ENCODE data around the gene RBBP9.
A peak's percentile ranks its signal among the peaks of the same experiment; 100 is the strongest.
"Not testable (repeated sequence)": the region's sequence is repeated elsewhere in the genome, so short reads cannot be mapped to it uniquely, and the experiment has no call there.

Gene RBBP9

DNA sequence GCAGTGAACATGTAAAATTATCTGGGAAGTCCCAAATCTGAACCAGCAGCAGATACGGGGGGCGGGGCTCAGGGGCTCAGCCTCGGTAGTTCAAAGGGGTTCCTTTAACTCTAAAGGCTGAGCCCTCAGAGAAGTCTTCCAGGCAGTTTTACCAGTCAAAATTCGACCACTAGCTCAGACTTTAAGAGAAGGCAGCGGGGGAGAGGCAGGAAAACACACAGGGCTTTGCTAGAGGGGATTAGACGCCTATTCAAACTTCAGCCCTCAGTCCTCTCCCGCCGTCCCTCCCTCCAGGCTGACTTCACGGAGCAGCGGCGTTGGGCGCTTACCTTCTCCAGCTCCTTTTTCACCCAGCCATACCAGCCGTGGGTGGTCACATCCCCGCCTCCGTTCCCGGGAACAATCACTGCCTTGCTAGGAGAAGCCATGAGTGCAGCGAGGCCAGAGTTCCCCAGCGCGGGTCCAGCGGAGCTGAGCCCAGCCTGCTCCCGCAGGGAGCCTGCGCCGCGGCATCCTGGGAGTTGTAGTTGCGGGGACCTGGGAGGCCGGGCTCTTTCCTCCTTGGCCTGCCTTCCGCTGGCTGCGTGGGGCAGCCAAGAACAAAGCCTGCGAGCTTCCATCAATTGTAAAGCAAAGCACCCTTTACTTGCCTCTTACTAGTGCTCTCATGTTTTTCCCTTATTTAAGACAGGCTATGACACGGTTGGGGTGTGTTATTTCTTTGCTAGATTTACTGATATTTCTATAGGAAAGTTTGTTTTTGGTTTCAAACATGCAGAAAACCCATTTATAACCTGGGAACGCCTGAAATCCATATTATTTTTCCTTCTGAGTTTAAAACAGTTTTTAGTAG lies at the start of gene RBBP9:
Gene RBBP9 (minus strand): TSS at position 486 of the 853 bp plus-strand sequence. CDS start 58 bp downstream, at position 428.
- no peaks in the 10 kb centered on the region for H3K27me3 Mint-ChIP-seq

GRCh38 chr20:18545566-18545965 lies 48.5 kb upstream of the RBBP9 start:
- H3K9me3 Mint-ChIP-seq (ENCODE audit: low read depth): no peaks in the 10 kb centered on the region
- H3K4me1 Mint-ChIP-seq (ENCODE audit: low read depth): no peaks in the 10 kb centered on the region
- H3K4me3 Mint-ChIP-seq: no peak overlapping the region
- no peak overlapping the region for H3K27ac Mint-ChIP-seq
- H3K36me3 Mint-ChIP-seq: peaks cover 11% of the 10 kb centered on the region
- no peaks in the 10 kb centered on the region for H3K27me3 Mint-ChIP-seq

More for the DNA sequence above, at the start of gene RBBP9:
- H3K4me3 Mint-ChIP-seq: peak within 1 kb of the TSS; percentile 97
- H3K36me3 Mint-ChIP-seq: peaks cover 12% of the 10 kb centered on the region
- no peaks in the 10 kb centered on the region for H3K9me3 Mint-ChIP-seq (ENCODE audit: low read depth)
- peak within 1 kb of the TSS; percentile 85 for H3K27ac Mint-ChIP-seq
- peaks cover 18% of the 10 kb centered on the region for H3K4me1 Mint-ChIP-seq (ENCODE audit: low read depth)

DNA sequence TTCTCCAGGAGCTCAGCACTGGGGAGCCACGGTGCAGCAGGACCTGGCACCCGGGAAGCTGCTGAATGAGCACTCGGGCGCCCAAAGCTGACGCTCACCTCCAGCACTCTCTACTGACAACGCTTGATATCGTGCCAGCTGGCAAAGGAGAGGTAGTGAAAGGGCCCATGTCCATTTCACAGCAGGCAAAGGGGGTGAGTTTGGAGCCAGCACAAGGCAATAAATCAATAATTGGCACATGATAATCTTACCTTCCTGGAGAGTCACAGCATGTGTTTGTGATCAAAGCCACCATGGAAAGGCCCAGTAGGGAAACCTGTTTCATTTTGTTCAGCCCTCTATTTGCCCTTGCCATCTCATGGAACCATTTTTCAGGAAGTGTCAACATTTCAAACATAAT lies 46.9 kb upstream of the RBBP9 start:
- H3K36me3 Mint-ChIP-seq: peaks cover 15% of the 10 kb centered on the region
- H3K4me3 Mint-ChIP-seq: no peak overlapping the region
- no peaks in the 10 kb centered on the region for H3K4me1 Mint-ChIP-seq (ENCODE audit: low read depth)
- no peaks in the 10 kb centered on the region for H3K9me3 Mint-ChIP-seq (ENCODE audit: low read depth)
- H3K27ac Mint-ChIP-seq: no peak overlapping the region
- H3K27me3 Mint-ChIP-seq: no peaks in the 10 kb centered on the region

DNA sequence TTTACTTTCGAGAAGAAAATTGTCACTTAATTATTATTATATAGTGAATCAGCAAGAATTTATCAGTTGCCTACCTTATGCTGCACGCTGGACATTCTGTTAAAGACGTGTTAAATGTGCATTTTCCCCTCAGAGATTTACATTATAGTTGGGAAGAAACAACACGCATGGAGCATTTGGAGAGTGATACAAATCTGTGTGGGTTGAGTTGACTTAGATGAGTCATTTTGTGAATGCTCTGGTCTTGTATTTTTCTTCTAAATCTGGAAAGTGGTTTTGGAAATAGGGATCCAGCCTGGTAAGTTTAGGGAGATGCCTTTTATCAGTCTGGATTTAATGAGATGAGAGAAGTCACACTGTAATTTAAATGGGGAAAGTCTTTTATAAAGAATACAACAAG lies 46.2 kb upstream of the RBBP9 start:
- Mint-ChIP-seq H3K36me3 (peaks cover 12% of the 10 kb centered on the region), H3K4me1 (ENCODE audit: low read depth) (no peaks in the 10 kb centered on the region), H3K27ac (no peak overlapping the region), H3K4me3 (no peak overlapping the region), H3K9me3 (ENCODE audit: low read depth) (no peaks in the 10 kb centered on the region), H3K27me3 (no peaks in the 10 kb centered on the region)

DNA sequence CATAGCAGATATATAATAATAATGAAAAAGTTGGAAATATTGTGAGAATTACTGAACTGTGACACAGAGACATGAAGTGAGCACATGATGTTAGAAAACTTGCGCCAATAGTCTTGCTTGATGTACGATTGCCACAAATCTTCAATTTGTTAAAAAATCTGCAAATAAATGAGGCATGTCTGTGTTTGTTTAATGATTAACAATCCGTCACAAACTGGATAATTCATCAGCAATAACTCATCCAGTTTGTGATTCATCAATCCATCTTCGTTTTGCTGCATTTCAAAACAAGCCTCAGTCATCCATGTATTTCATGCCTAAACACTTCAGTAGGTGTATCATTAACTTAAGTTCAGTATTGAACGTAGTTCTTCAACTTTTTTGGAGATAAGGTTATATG lies 44.7 kb upstream of the RBBP9 start:
- Mint-ChIP-seq H3K36me3 (peaks cover 15% of the 10 kb centered on the region), H3K4me1 (ENCODE audit: low read depth) (no peaks in the 10 kb centered on the region), H3K9me3 (ENCODE audit: low read depth) (no peaks in the 10 kb centered on the region), H3K27me3 (no peaks in the 10 kb centered on the region), H3K27ac (no peak overlapping the region), H3K4me3 (no peak overlapping the region)

DNA sequence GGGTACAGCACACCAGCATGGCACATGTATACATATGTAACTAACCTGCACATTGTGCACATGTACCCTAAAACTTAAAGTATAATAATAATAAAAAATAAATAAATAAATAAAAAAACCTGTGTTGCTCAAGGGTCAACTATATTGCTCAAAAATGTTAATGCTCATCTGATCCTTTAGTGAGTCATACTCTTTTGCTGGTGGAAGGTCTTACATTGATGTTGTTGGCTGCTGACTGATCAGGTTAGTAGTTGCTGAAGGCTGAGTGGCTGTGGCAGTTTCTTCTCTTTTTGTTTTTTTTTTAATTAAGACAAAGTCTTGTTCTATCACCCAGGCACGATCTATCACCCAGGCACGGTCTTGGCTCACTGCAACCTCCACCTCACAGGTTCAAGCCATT lies 40.6 kb upstream of the RBBP9 start:
- H3K36me3 Mint-ChIP-seq: peaks cover 20% of the 10 kb centered on the region

GRCh38 chr20:18533978-18534644 lies 37.1 kb upstream of the RBBP9 start:
- Mint-ChIP-seq H3K27me3 (no peaks in the 10 kb centered on the region), H3K4me1 (ENCODE audit: low read depth) (no peaks in the 10 kb centered on the region), H3K9me3 (ENCODE audit: low read depth) (no peaks in the 10 kb centered on the region), H3K36me3 (peaks cover 20% of the 10 kb centered on the region), H3K4me3 (no peak overlapping the region), H3K27ac (no peak overlapping the region)

More for the DNA sequence above, 40.6 kb upstream of the RBBP9 start:
- Mint-ChIP-seq H3K27me3 (no peaks in the 10 kb centered on the region), H3K4me1 (ENCODE audit: low read depth) (no peaks in the 10 kb centered on the region), H3K27ac (no peak overlapping the region), H3K9me3 (ENCODE audit: low read depth) (no peaks in the 10 kb centered on the region), H3K4me3 (no peak overlapping the region)

- H3K4me3 Mint-ChIP-seq: no peak overlapping the region
- peaks cover 20% of the 10 kb centered on the region for H3K36me3 Mint-ChIP-seq
- H3K27me3 Mint-ChIP-seq: no peaks in the 10 kb centered on the region
- no peaks in the 10 kb centered on the region for H3K9me3 Mint-ChIP-seq (ENCODE audit: low read depth)
- H3K27ac Mint-ChIP-seq: no peak overlapping the region
- H3K4me1 Mint-ChIP-seq (ENCODE audit: low read depth): no peaks in the 10 kb centered on the region
Observed at GRCh38 chr20:18533491-18533890, 36.5 kb upstream of the RBBP9 start.

DNA sequence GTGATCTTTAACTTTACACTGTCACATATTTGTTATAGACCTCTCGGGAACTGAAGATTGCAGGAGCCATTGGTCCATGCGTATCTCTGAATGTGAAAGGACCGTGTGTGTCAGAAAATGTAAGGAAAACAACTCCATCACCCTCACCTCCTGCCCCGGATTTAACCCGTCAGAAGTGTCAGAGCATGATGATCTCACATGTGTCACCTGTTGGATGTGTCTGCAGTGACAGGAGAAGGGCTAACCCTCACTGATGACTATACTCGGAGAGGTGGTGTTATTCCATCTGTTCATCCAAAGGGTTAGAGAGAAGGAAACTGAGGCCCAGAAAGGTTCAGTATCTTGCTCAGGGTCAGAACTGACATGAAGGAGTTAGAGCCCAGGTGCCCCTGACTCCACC lies 35.6 kb upstream of the RBBP9 start:
- Mint-ChIP-seq H3K4me3 (no peak overlapping the region), H3K36me3 (peaks cover 20% of the 10 kb centered on the region), H3K9me3 (ENCODE audit: low read depth) (no peaks in the 10 kb centered on the region), H3K27me3 (no peaks in the 10 kb centered on the region), H3K4me1 (ENCODE audit: low read depth) (no peaks in the 10 kb centered on the region), H3K27ac (no peak overlapping the region)

DNA sequence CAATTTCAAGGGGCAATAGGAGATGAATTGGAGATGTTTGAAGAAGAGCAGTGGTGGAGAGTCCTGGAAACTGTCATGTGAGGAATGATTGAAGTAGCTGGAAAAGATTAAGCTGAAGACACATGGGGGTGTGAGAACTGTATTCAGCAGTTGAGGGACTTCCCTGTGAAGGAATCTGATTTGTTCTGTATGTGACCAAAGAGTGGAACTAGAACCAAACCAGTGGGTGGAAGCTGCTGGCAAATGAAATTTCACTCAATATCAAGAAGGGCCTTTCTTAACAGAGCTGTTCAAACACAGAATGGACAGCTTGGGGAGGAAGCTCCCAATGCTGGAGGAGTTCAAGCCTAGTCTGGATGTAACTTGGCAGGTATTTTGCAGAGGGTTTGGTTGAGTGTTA lies 32.0 kb upstream of the RBBP9 start:
- H3K27me3 Mint-ChIP-seq: no peaks in the 10 kb centered on the region
- H3K4me1 Mint-ChIP-seq (ENCODE audit: low read depth): no peaks in the 10 kb centered on the region
- H3K27ac Mint-ChIP-seq: no peak overlapping the region
- H3K9me3 Mint-ChIP-seq (ENCODE audit: low read depth): no peaks in the 10 kb centered on the region
- peaks cover 14% of the 10 kb centered on the region for H3K36me3 Mint-ChIP-seq
- no peak overlapping the region for H3K4me3 Mint-ChIP-seq

DNA sequence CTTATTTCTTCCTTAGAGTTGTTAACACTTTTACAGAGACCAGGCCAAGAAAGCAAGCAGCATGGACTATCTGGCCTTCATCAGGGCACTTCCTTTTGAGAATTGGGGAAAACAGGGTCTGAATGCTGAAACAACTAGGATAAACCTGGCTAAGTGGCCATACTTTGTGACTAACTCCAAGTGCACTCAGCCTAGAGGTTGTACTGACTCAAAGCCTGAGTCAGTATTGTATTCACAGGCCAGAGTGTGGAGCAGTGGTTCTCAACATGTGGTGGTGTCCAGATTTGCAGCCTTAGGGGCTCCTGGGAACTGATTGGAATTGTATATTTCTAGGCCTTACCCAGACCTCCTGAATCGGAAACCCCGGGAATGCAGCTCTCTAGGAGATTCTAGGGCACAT lies 30.8 kb upstream of the RBBP9 start:
- peaks cover 14% of the 10 kb centered on the region for H3K36me3 Mint-ChIP-seq
- no peak overlapping the region for H3K4me3 Mint-ChIP-seq
- H3K9me3 Mint-ChIP-seq (ENCODE audit: low read depth): no peaks in the 10 kb centered on the region
- H3K27ac Mint-ChIP-seq: no peak overlapping the region
- H3K4me1 Mint-ChIP-seq (ENCODE audit: low read depth): no peaks in the 10 kb centered on the region
- H3K27me3 Mint-ChIP-seq: no peaks in the 10 kb centered on the region

DNA sequence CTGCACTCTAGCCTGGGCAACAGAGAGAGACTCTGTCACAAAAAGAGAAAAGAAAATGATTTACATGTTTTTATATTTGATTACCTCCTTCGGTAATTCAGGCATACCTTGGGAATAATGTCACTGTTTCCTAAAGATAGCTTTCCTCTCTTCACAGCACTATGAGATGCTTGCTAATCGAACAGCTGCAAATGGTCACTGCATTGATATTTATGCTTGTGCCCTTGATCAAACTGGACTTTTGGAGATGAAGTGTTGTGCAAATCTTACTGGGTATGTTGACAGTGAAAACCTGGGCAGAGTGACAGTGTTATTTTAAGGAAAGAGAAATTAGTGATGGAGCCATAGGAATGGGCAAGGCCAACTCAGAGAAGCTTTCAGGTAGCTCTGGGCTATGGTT lies 30.3 kb upstream of the RBBP9 start:
- Mint-ChIP-seq H3K4me1 (ENCODE audit: low read depth) (no peaks in the 10 kb centered on the region), H3K27ac (no peak overlapping the region), H3K4me3 (no peak overlapping the region), H3K36me3 (peaks cover 14% of the 10 kb centered on the region), H3K27me3 (no peaks in the 10 kb centered on the region), H3K9me3 (ENCODE audit: low read depth) (no peaks in the 10 kb centered on the region)

GRCh38 chr20:18526761-18527160 lies 29.7 kb upstream of the RBBP9 start:
- peaks cover 14% of the 10 kb centered on the region for H3K36me3 Mint-ChIP-seq
- H3K9me3 Mint-ChIP-seq (ENCODE audit: low read depth); H3K4me3 Mint-ChIP-seq; H3K4me1 Mint-ChIP-seq (ENCODE audit: low read depth); H3K27ac Mint-ChIP-seq; H3K27me3 Mint-ChIP-seq: not testable (repeated sequence)

- H3K36me3 Mint-ChIP-seq: peaks cover 11% of the 10 kb centered on the region
- H3K27me3 Mint-ChIP-seq: no peaks in the 10 kb centered on the region
- no peaks in the 10 kb centered on the region for H3K4me1 Mint-ChIP-seq (ENCODE audit: low read depth)
- H3K27ac Mint-ChIP-seq: no peak overlapping the region
- H3K9me3 Mint-ChIP-seq (ENCODE audit: low read depth): no peaks in the 10 kb centered on the region
- no peak overlapping the region for H3K4me3 Mint-ChIP-seq
Observed at GRCh38 chr20:18524646-18525045, 27.6 kb upstream of the RBBP9 start.

DNA sequence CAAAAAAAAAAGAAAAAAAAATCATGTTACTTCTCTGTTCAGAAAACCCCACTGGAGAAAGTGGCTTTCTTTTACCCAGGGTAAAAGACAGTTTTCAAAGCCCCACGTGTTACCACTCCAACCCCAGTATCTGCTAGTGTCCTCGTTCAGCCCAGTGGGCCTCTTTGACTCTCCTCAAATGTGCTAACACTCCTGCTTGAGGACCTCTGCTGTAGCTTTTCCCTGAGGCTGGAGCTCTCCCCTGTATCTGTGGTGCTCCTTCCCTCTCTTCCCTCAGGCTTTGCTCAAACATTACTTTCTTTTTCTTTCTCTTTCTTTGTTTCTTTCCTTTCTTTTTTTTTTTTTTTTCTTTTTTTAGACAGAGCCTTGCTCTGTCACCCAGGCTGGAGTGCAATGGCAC lies 26.0 kb upstream of the RBBP9 start:
- Mint-ChIP-seq H3K9me3 (ENCODE audit: low read depth) (no peaks in the 10 kb centered on the region), H3K27me3 (no peaks in the 10 kb centered on the region), H3K36me3 (peaks cover 7% of the 10 kb centered on the region), H3K4me3 (no peak overlapping the region), H3K27ac (no peak overlapping the region), H3K4me1 (ENCODE audit: low read depth) (no peaks in the 10 kb centered on the region)

DNA sequence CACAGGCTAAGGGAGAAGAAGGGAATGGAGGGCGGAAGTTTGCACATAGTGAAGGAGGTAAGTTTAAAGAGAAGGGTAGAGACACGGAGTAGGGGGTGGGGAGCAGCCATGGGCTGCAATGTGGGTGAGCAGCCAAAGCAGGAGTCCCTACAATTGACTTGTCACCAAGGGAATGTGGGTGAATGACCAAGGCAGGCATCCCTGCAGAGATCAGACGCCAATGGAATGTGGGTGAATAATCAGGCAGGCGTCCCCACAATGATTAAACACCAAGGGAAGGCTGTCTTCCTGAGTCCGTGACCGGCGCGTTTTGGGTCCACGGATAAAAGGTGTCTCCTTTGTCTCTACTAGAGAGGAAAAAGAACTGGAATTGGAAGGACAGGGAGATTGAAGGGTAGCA lies 25.0 kb upstream of the RBBP9 start:
- H3K9me3 Mint-ChIP-seq (ENCODE audit: low read depth); H3K36me3 Mint-ChIP-seq; H3K4me3 Mint-ChIP-seq; H3K4me1 Mint-ChIP-seq (ENCODE audit: low read depth); H3K27ac Mint-ChIP-seq; H3K27me3 Mint-ChIP-seq: not testable (repeated sequence)

Data from activated naive CD8-positive, alpha-beta T cell (primary cell).